ENCODE results near the gene BEST1. TPM values are rescaled to one million over a fixed set of nuclear protein-coding genes. Genes with fewer than 3 reads are reported as not detected.
A peak's percentile ranks its signal among the peaks of the same experiment; 100 is the strongest.
"Not testable (repeated sequence)": the region's sequence is repeated elsewhere in the genome, so short reads cannot be mapped to it uniquely, and the experiment has no call there.

The BEST1 gene
- total RNA-seq, 2 experiments from 2014 or later = 1.9 to 3.1 TPM

DNA sequence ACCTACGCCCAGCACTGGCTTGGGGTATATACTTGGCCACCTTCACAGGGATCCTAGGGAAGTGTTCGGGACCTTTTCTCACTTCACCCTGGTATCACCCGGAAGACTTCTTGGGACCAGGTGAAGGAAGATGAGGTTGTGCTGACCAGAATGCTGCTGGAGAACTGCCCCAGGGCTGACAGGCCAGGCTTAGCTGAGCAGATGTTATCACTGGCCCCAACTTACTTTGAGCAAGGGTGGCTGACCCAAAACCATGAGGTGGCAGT lies 12.8 kb downstream of the BEST1 start:
- Histone ChIP-seq H3K9me2 (ENCODE audit: insufficient read depth, low read length) (no peaks in the 10 kb centered on the region), H3K79me2 (ENCODE audit: insufficient read depth, low read depth, low read length) (peaks cover 23% of the 10 kb centered on the region), H3K4me3 (ENCODE audit: low read depth, low read length, poor library complexity, severe bottlenecking) (no peak overlapping the region), H3K4me1 (ENCODE audit: insufficient read depth, low read length, poor library complexity, severe bottlenecking) (peaks cover 36% of the 10 kb centered on the region), H3K4me2 (ENCODE audit: low read length) (peak overlapping the region; percentile 44; the same call in 1 of the 2 replicates), H2AFZ (ENCODE audit: low read length) (no peak overlapping the region), H3K27ac (ENCODE audit: low read depth, low read length, poor library complexity, severe bottlenecking) (peak overlapping the region; percentile 53), H3K36me3 (ENCODE audit: insufficient read depth, low read length) (peaks cover 31% of the 10 kb centered on the region), H4K20me1 (ENCODE audit: insufficient read depth, low read length) (peaks cover 28% of the 10 kb centered on the region), H3K9me3 (ENCODE audit: low read length) (no peaks in the 10 kb centered on the region)
- no peak for DNase-seq (ENCODE audit: low spot score)
- TF ChIP-seq EZH2phosphoT487 (IDR thresholded peaks at IDR 0.05; ENCODE audit: borderline replicate concordance, low read depth, low read length) = no peak
- TF ChIP-seq, protein P1, sequence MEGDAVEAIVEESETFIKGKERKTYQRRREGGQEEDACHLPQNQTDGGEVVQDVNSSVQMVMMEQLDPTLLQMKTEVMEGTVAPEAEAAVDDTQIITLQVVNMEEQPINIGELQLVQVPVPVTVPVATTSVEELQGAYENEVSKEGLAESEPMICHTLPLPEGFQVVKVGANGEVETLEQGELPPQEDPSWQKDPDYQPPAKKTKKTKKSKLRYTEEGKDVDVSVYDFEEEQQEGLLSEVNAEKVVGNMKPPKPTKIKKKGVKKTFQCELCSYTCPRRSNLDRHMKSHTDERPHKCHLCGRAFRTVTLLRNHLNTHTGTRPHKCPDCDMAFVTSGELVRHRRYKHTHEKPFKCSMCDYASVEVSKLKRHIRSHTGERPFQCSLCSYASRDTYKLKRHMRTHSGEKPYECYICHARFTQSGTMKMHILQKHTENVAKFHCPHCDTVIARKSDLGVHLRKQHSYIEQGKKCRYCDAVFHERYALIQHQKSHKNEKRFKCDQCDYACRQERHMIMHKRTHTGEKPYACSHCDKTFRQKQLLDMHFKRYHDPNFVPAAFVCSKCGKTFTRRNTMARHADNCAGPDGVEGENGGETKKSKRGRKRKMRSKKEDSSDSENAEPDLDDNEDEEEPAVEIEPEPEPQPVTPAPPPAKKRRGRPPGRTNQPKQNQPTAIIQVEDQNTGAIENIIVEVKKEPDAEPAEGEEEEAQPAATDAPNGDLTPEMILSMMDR (conservative IDR thresholded peaks at IDR 0.05; ENCODE audit: low read length) = no peak
- CTCF ChIA-PET (ENCODE audit: unreplicated experiment) = no interaction called here
- BruUV-seq (replicated peaks) = no TSS peak
- POLR2A ChIA-PET = no interaction called here
- intact Hi-C loops (cut with micrococcal nuclease; ENCODE audit: unreplicated experiment) = loop anchor here (5.0 kb wide), 1 partner anchor 66 kb away; no protein-coding TSS in a partner anchor

DNA sequence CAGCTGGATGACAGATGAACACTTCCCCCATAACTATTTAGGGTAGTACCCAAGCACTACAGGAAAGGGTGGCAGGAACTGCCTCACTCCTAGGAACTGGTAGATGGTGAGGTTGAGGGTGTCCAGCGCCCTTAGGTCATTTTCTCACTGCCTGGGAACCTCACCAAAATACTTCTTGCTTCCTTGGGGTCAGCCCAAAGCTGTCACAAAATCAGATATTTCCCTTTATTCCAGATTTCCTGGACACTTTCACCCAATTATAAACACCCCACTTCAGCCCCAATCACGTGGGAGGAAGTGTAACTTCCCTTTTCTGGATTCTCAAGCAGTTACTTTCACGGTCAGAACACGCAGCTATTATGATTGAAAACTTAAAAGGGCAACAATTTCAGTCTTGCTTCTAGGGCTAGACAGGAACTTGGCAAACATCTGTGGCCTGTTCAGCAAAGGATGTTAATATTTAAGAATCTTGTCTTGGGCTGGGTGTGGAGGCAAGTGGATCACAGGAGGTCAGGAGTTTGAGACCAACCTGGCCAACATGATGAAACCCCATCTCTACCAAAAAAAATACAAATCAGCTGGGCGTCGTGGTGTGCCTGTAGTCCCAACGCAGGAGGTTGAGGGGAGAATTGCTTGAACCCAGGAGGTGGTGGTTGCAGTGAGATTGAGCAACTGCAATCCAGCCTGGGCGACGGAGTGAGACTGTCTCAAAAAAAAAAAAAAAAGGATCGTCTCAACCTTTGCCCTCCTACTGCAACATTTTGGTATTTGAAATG lies 13.3 kb downstream of the BEST1 start:
- H3K27ac ChIP-seq (ENCODE audit: low read depth, low read length, poor library complexity, severe bottlenecking) = peak overlapping the region; percentile 53
- H3K9me2 ChIP-seq (ENCODE audit: insufficient read depth, low read length) = no peaks in the 10 kb centered on the region
- TF ChIP-seq, protein P1 (conservative IDR thresholded peaks at IDR 0.05; ENCODE audit: low read length) = no peak
- TF ChIP-seq EZH2phosphoT487 (IDR thresholded peaks at IDR 0.05; ENCODE audit: borderline replicate concordance, low read depth, low read length) = no peak
- H3K36me3 ChIP-seq (ENCODE audit: insufficient read depth, low read length) = peaks cover 31% of the 10 kb centered on the region
- intact Hi-C loops (cut with micrococcal nuclease; ENCODE audit: unreplicated experiment) = loop anchor here (5.0 kb wide), 1 partner anchor 66 kb away; no protein-coding TSS in a partner anchor
- H3K4me3 ChIP-seq (ENCODE audit: low read depth, low read length, poor library complexity, severe bottlenecking) = peak overlapping the region; percentile 7
- peak overlapping the region; percentile 44 for H3K4me2 ChIP-seq (ENCODE audit: low read length)
- H3K9me3 ChIP-seq (ENCODE audit: low read length) = no peaks in the 10 kb centered on the region
- H3K79me2 ChIP-seq (ENCODE audit: insufficient read depth, low read depth, low read length) = peaks cover 23% of the 10 kb centered on the region
- CTCF ChIA-PET (ENCODE audit: unreplicated experiment) = no interaction called here
- POLR2A ChIA-PET = no interaction called here
- BruUV-seq (replicated peaks) = no TSS peak
- H4K20me1 ChIP-seq (ENCODE audit: insufficient read depth, low read length) = peaks cover 28% of the 10 kb centered on the region
- no peak overlapping the region for H2AFZ ChIP-seq (ENCODE audit: low read length)
- DNase-seq (ENCODE audit: low spot score) = peak; percentile 74
- peaks cover 41% of the 10 kb centered on the region for H3K4me1 ChIP-seq (ENCODE audit: insufficient read depth, low read length, poor library complexity, severe bottlenecking)

DNA sequence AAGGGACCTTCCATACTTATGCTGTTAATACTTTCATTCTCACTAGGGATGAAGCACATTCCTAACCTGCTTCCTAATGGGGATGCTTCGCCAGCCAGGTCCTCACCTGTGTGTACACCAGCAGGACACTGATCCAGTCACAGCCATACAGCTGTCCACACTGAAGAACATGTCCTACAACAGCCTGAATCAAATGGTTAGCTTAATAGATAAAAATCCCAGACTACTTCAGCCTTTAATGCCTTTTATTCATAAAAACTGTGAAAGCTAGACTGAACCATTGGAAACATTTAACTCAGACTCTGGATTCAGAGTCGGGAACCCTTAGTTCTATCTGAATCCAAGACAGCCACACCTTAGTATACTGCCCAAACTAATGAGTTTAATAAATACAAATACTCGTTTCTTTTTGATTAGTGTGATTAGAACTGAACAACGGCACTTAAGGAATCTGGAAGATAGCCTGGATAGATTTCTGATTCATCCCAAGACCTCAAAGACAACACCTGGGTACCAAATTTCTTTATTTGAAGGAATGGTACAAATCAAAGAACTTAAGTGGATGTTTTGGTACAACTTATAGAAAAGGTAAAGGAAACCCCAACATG lies 14.0 kb downstream of the BEST1 start:
- no peaks in the 10 kb centered on the region for H3K9me3 ChIP-seq (ENCODE audit: low read length)
- intact Hi-C loops (cut with micrococcal nuclease; ENCODE audit: unreplicated experiment) = loop anchor here (5.0 kb wide), 1 partner anchor 67 kb away; no protein-coding TSS in a partner anchor
- peak overlapping the region; percentile 53 for H3K27ac ChIP-seq (ENCODE audit: low read depth, low read length, poor library complexity, severe bottlenecking)
- BruUV-seq (replicated peaks) = no TSS peak
- peaks cover 23% of the 10 kb centered on the region for H3K79me2 ChIP-seq (ENCODE audit: insufficient read depth, low read depth, low read length)
- CTCF ChIA-PET (ENCODE audit: unreplicated experiment) = no interaction called here
- H3K4me3 ChIP-seq (ENCODE audit: low read depth, low read length, poor library complexity, severe bottlenecking) = peak overlapping the region; percentile 7
- no peak for TF ChIP-seq EZH2phosphoT487 (IDR thresholded peaks at IDR 0.05; ENCODE audit: borderline replicate concordance, low read depth, low read length)
- TF ChIP-seq, protein P1 (conservative IDR thresholded peaks at IDR 0.05; ENCODE audit: low read length) = no peak
- H3K9me2 ChIP-seq (ENCODE audit: insufficient read depth, low read length) = no peaks in the 10 kb centered on the region
- DNase-seq (ENCODE audit: low spot score) = no peak
- no peak overlapping the region for H2AFZ ChIP-seq (ENCODE audit: low read length)
- H3K36me3 ChIP-seq (ENCODE audit: insufficient read depth, low read length) = peaks cover 31% of the 10 kb centered on the region
- peaks cover 46% of the 10 kb centered on the region for H3K4me1 ChIP-seq (ENCODE audit: insufficient read depth, low read length, poor library complexity, severe bottlenecking)
- peak overlapping the region; percentile 44 for H3K4me2 ChIP-seq (ENCODE audit: low read length)
- peaks cover 28% of the 10 kb centered on the region for H4K20me1 ChIP-seq (ENCODE audit: insufficient read depth, low read length)
- POLR2A ChIA-PET = no interaction called here

DNA sequence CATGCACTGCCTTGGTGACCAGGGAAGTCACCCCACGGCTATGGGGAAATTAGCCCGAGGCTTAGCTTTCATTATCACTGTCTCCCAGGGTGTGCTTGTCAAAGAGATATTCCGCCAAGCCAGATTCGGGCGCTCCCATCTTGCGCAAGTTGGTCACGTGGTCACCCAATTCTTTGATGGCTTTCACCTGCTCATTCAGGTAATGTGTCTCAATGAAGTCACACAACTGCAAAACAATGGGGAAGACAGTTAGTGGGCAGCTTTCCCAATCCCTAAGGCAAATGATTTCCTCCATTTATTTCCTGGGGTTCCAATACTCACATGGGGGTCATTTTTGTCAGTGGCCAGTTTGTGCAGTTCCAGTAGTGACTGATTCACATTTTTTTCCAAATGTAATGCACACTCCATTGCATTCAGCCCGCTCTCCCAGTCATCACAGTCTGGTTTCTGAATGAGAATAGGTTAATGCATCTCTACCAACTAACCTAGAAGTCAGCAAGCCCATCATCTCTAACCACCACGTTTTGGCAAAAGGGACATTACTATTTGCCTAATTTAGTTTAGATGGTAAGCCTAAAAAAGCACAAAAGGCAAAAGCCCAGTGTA lies 14.6 kb downstream of the BEST1 start:
- Histone ChIP-seq H3K79me2 (ENCODE audit: insufficient read depth, low read depth, low read length) (peaks cover 23% of the 10 kb centered on the region), H3K4me1 (ENCODE audit: insufficient read depth, low read length, poor library complexity, severe bottlenecking) (peaks cover 50% of the 10 kb centered on the region), H3K36me3 (ENCODE audit: insufficient read depth, low read length) (peaks cover 31% of the 10 kb centered on the region), H4K20me1 (ENCODE audit: insufficient read depth, low read length) (peaks cover 28% of the 10 kb centered on the region), H3K4me2 (ENCODE audit: low read length) (peak overlapping the region; percentile 96), H3K4me3 (ENCODE audit: low read depth, low read length, poor library complexity, severe bottlenecking) (peak overlapping the region; percentile 99)
- H3K9me3 ChIP-seq (ENCODE audit: low read length); H3K27ac ChIP-seq (ENCODE audit: low read depth, low read length, poor library complexity, severe bottlenecking); H2AFZ ChIP-seq (ENCODE audit: low read length); POLR2A ChIA-PET; CTCF ChIA-PET (ENCODE audit: unreplicated experiment); H3K9me2 ChIP-seq (ENCODE audit: insufficient read depth, low read length); DNase-seq (ENCODE audit: low spot score): not testable (repeated sequence)
- BruUV-seq (replicated peaks) = TSS peak; percentile 89
- intact Hi-C loops (cut with micrococcal nuclease; ENCODE audit: unreplicated experiment) = loop anchor here (5.0 kb wide), 1 partner anchor 67 kb away; no protein-coding TSS in a partner anchor

Data from OCI-LY7 (cell line).